Measurements from ENCODE around the gene DHDDS. TPM values are rescaled to one million over a fixed set of nuclear protein-coding genes. Genes with fewer than 3 reads are reported as not detected.

The DHDDS gene
- total and polyA plus RNA-seq, 2 of the 13 experiments (the other 11 are each of a cell fraction or from before 2014, with no cell fraction given) = 18.9 to 28.3 TPM

DNA sequence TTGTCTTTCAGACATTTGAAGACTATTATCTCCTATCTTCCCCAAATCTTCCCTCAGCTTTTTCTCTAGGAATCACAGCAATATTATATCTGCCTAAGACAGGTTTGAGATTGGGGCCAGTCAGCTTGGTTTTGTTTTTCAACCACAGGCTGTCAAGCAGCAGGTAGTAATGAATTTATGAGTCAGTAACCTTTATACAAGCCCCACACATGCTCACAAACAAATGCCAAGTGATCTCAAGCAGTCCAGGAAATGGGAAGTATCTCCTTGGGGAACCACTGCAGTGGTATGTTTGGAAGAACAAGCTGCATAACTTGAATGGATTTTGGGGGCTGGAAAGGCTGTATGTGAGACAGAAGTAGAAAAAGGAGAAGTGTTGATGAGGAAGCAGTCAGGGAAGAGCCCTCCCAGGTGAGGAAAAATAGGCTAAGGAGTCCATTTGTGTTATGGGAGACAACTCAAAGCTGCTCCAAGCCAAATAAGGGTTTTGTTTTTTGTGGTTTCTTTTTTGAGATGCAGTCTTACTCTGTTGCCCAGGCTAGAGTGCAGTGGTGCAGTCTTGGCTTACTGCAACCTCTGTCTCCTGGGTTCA lies 2.1 kb downstream of the DHDDS start:
- H3K27ac ChIP-seq (ENCODE audit: extremely low read length, insufficient read depth, low read length) = no peak overlapping the region
- intact Hi-C loops (cut with micrococcal nuclease; ENCODE audit: unreplicated experiment) = no loop called here
- H3K9me3 ChIP-seq (ENCODE audit: low read length) = no peaks in the 10 kb centered on the region
- CTCF ChIA-PET (ENCODE audit: low intra/inter-chr PET ratio, low total read pairs) = no interaction called here
- H3K9ac ChIP-seq (ENCODE audit: insufficient read depth, low read depth, low read length) = no peak overlapping the region
- H4K20me1 ChIP-seq (ENCODE audit: insufficient read depth, low read length) = no peaks in the 10 kb centered on the region
- in situ Hi-C loops (cut with HindIII; ENCODE audit: extremely low pct_ligation_motif_present, low pct_unique_long_range_greater_than_20kb) = no loop called here
- DNase-seq (ENCODE audit: low spot score) (no peak), ATAC-seq (no peak), FAIRE-seq (no peak)
- no peak overlapping the region for H2AFZ ChIP-seq (ENCODE audit: low read length)
- POLR2A ChIA-PET = interaction anchor here (0.7 kb wide), 1 partner anchor 62 kb away, joined by 3 read pairs; no protein-coding TSS in a partner anchor
- no peak for TF ChIP-seq TGIF2 (CRISPR knock-in tag; IDR thresholded peaks at IDR 0.05)
- TF ChIP-seq NR2F2 (IDR thresholded peaks at IDR 0.05; ENCODE audit: borderline replicate concordance, low read depth) = no peak
- TF ChIP-seq NCOA1 (CRISPR knock-in tag; IDR thresholded peaks at IDR 0.05) = no peak
- TF ChIP-seq ZBTB8A (CRISPR knock-in tag; IDR thresholded peaks at IDR 0.05; ENCODE audit: borderline replicate concordance, low read depth) = no peak
- no peak for TF ChIP-seq PHB2 (IDR thresholded peaks at IDR 0.05; ENCODE audit: partially characterized antibody)
- TF ChIP-seq, protein P1, sequence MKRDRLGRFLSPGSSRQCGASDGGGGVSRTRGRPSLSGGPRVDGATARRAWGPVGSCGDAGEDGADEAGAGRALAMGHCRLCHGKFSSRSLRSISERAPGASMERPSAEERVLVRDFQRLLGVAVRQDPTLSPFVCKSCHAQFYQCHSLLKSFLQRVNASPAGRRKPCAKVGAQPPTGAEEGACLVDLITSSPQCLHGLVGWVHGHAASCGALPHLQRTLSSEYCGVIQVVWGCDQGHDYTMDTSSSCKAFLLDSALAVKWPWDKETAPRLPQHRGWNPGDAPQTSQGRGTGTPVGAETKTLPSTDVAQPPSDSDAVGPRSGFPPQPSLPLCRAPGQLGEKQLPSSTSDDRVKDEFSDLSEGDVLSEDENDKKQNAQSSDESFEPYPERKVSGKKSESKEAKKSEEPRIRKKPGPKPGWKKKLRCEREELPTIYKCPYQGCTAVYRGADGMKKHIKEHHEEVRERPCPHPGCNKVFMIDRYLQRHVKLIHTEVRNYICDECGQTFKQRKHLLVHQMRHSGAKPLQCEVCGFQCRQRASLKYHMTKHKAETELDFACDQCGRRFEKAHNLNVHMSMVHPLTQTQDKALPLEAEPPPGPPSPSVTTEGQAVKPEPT (CRISPR knock-in tag; IDR thresholded peaks at IDR 0.05; ENCODE audit: low read depth) = no peak
- no peak for TF ChIP-seq ZNF772 (CRISPR knock-in tag; IDR thresholded peaks at IDR 0.05)
- TF ChIP-seq, protein P2, sequence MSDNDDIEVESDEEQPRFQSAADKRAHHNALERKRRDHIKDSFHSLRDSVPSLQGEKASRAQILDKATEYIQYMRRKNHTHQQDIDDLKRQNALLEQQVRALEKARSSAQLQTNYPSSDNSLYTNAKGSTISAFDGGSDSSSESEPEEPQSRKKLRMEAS (IDR thresholded peaks at IDR 0.05) = no peak
- TF ChIP-seq SMAD1 (CRISPR knock-in tag; IDR thresholded peaks at IDR 0.05; ENCODE audit: borderline replicate concordance, low read depth) = no peak
- no peak for TF ChIP-seq ZNF562 (CRISPR knock-in tag; IDR thresholded peaks at IDR 0.05; ENCODE audit: borderline replicate concordance)
- TF ChIP-seq ZNF546 (CRISPR knock-in tag; conservative IDR thresholded peaks at IDR 0.05) = no peak
- TF ChIP-seq RARG (CRISPR knock-in tag; IDR thresholded peaks at IDR 0.05; ENCODE audit: low read depth) = no peak
- no peak for TF ChIP-seq HNRNPUL1 (IDR thresholded peaks at IDR 0.05; ENCODE audit: low read depth, low read length)
- H3K36me3 ChIP-seq (replicated peaks in 1 of 2; ENCODE audit: control insufficient read depth in 1 of 2, insufficient read depth in 2 of 2, low read length in 2 of 2) = peaks cover 7 to 26% of the 10 kb centered on the region in 2 experiments; a peak in 4 of 5 replicates
- no TSS peak for BruUV-seq (replicated peaks)
- no peak overlapping the region for H3K4me2 ChIP-seq (ENCODE audit: low read depth, low read length)
- H3K4me3 ChIP-seq (replicated peaks in 1 of 3; ENCODE audit: insufficient read depth in 1 of 3, low read depth in 2 of 3, low read length in 3 of 3) = no peak overlapping the region
- peaks cover 25% of the 10 kb centered on the region for H3K4me1 ChIP-seq (ENCODE audit: insufficient read depth, low read length)
- peaks cover 0 to 4% of the 10 kb centered on the region in 2 experiments; a peak in 1 of 5 replicates for H3K27me3 ChIP-seq (ENCODE audit: control insufficient read depth in 1 of 2, insufficient read depth in 2 of 2, low read length in 2 of 2)
- H3K79me2 ChIP-seq (ENCODE audit: insufficient read depth, low read length) = peaks cover 11% of the 10 kb centered on the region
